ENCODE data around the gene KRT79. TPM values are rescaled to one million over a fixed set of nuclear protein-coding genes. Genes with fewer than 3 reads are reported as not detected.
"Not testable (repeated sequence)": the region's sequence is repeated elsewhere in the genome, so short reads cannot be mapped to it uniquely, and the experiment has no call there.

Gene KRT79
- total RNA-seq, 1 donor from 2014 or later = not detected

DNA sequence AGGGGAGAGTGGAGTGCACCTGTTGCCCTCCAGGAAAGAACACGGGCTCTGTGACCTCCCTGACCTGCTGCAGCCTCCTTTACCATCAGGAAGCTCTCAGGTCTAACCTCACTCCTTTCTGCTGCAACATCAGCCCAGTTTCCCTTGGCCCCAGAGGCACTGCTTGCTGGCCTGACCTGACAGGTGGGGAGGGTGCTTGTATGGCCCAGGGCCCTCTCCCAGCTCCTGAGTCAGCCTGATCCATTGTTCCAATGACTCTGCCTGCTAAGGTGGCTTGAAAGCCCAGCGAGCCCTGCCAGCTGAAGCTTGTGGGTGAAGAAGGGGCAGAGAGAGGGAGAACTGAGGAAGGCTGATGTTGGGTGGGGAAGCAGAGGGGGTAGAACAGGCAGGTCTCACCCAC is 27.9 kb upstream of the KRT79 start:
- Histone ChIP-seq H3K4me3 (ENCODE audit: low read depth, low read length) (no peak overlapping the region), H3K27me3 (ENCODE audit: control insufficient read depth, insufficient read depth, low read length) (peaks cover 3% of the 10 kb centered on the region), H3K36me3 (ENCODE audit: control insufficient read depth, insufficient read depth, low read length) (no peaks in the 10 kb centered on the region)
- TF ChIP-seq, protein P1, sequence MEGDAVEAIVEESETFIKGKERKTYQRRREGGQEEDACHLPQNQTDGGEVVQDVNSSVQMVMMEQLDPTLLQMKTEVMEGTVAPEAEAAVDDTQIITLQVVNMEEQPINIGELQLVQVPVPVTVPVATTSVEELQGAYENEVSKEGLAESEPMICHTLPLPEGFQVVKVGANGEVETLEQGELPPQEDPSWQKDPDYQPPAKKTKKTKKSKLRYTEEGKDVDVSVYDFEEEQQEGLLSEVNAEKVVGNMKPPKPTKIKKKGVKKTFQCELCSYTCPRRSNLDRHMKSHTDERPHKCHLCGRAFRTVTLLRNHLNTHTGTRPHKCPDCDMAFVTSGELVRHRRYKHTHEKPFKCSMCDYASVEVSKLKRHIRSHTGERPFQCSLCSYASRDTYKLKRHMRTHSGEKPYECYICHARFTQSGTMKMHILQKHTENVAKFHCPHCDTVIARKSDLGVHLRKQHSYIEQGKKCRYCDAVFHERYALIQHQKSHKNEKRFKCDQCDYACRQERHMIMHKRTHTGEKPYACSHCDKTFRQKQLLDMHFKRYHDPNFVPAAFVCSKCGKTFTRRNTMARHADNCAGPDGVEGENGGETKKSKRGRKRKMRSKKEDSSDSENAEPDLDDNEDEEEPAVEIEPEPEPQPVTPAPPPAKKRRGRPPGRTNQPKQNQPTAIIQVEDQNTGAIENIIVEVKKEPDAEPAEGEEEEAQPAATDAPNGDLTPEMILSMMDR (IDR thresholded peaks at IDR 0.05; ENCODE audit: insufficient read depth, low read length, poor library complexity, severe bottlenecking) = no peak
- no peak for DNase-seq (ENCODE audit: low read depth)

DNA sequence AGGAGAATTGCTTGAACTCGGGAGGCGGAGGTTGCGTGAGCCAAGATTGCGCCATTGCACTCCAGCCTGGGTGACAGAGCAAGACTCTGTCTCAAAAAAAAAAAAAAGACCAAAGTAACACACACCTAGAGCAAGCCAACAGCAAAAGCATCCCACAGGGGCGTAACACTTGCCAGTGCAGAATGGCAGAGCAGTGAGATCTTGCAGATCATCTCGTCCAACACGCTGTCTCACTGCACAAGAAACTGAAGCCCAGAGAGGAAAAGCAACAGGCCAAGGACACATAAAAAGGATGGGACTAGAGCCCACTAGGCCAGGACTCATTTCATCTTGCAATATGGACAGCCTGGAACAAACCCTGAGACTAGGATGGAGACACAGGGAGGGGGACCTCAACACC is 27.4 kb upstream of the KRT79 start:
- no peak for DNase-seq (ENCODE audit: low read depth)
- H3K4me3 ChIP-seq (ENCODE audit: low read depth, low read length) = no peak overlapping the region
- H3K27me3 ChIP-seq (ENCODE audit: control insufficient read depth, insufficient read depth, low read length) = peaks cover 3% of the 10 kb centered on the region
- TF ChIP-seq, protein P1 (IDR thresholded peaks at IDR 0.05; ENCODE audit: insufficient read depth, low read length, poor library complexity, severe bottlenecking) = no peak
- H3K36me3 ChIP-seq (ENCODE audit: control insufficient read depth, insufficient read depth, low read length) = no peaks in the 10 kb centered on the region

DNA sequence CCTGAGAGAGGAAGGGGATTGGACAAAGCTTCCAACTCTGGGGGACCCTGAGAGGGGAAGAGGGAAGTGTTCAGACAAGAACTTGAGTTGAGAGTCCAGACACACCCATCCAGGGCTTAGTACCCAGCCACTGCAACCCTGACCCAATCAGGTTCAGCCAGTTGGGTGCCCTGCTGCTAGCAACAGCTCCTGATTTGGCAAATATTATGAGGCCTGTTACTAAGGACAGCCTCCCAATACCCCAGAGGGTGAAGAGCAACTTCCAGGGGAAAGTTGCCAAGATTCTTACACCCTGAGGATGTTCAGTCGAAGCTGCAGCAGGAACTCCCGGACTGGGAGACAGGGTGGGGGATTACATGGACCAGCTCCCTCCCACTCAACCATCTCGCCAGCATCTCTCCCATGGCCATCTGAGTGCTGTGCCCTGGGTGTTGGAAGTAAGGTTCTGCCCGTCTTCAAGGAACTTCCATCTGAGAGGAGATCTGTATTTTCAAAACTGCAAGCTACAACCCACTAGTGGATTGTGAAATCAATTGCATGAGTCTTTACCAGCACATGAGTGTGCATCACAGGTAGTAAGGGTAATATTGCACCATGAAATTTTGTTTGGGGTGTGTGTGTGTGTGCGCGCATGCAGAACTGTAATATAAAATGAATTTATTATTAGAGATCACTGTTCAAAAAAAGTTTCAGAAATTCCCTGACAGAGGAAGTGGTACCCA is 26.2 kb upstream of the KRT79 start:
- Histone ChIP-seq H3K27me3 (ENCODE audit: control insufficient read depth, insufficient read depth, low read length) (peaks cover 3% of the 10 kb centered on the region), H3K4me3 (ENCODE audit: low read depth, low read length) (no peak overlapping the region), H3K36me3 (ENCODE audit: control insufficient read depth, insufficient read depth, low read length) (no peaks in the 10 kb centered on the region)
- TF ChIP-seq, protein P1 (IDR thresholded peaks at IDR 0.05; ENCODE audit: insufficient read depth, low read length, poor library complexity, severe bottlenecking) = no peak
- no peak for DNase-seq (ENCODE audit: low read depth)

DNA sequence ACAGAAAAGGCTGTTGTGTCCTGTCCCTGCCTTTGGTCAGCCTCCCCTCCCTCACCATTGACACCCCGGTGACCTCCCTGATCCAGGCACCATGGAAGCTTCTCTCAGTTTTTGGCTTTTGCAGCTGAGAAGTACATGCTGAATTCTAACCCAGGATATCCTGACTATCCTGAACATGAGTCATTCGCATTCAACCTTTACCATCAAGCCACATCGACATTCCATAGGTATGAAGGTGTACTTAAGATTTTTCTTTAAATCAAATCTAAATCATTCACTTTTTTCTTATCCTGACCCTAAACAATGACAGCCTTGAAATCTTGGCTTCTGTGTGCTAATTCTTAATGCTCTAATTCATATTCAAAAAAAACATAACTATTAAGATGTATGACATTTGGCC is 23.4 kb upstream of the KRT79 start:
- no peak for DNase-seq (ENCODE audit: low read depth)
- no peaks in the 10 kb centered on the region for H3K36me3 ChIP-seq (ENCODE audit: control insufficient read depth, insufficient read depth, low read length)
- peaks cover 3% of the 10 kb centered on the region for H3K27me3 ChIP-seq (ENCODE audit: control insufficient read depth, insufficient read depth, low read length)
- H3K4me3 ChIP-seq (ENCODE audit: low read depth, low read length) = no peak overlapping the region
- TF ChIP-seq, protein P1 (IDR thresholded peaks at IDR 0.05; ENCODE audit: insufficient read depth, low read length, poor library complexity, severe bottlenecking) = no peak

DNA sequence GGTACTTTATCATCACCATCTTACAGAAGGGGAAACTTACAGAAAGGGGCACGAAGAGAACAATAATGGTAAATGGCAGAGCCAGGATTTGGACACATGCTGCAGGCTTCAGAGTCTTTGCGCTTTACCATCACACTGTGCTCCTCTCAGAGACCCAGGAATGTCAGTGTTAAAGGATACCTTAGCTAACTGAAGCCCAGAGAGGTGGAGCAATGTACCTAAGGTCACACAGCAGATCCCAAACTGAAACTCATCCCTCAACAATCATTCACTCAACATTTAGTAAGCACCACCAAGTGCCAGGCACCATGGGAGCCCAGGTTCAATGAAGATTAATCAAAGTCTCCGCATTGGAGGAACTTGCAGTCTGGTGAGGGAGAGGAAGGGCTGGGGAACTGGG is 22.7 kb upstream of the KRT79 start:
- no peaks in the 10 kb centered on the region for H3K36me3 ChIP-seq (ENCODE audit: control insufficient read depth, insufficient read depth, low read length)
- no peak overlapping the region for H3K4me3 ChIP-seq (ENCODE audit: low read depth, low read length)
- no peaks in the 10 kb centered on the region for H3K27me3 ChIP-seq (ENCODE audit: control insufficient read depth, insufficient read depth, low read length)
- TF ChIP-seq, protein P1 (IDR thresholded peaks at IDR 0.05; ENCODE audit: insufficient read depth, low read length, poor library complexity, severe bottlenecking) = no peak
- no peak for DNase-seq (ENCODE audit: low read depth)

DNA sequence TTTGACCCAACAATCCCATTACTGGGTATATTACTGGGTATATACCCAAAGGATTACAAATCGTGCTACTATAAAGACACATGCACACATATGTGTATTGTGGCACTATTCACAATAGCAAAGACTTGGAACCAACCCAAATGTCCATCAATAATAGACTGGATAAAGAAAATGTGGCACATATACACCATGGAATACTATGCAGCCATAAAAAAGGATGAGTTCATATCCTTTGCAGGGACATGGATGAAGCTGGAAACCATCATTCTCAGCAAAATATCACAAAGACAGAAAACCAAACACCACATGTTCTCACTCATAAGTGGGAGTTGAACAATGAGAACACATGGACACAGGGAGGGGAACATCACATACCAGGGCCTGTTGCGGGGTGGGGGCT is 22.0 kb upstream of the KRT79 start:
- not testable (repeated sequence) for H3K36me3 ChIP-seq (ENCODE audit: control insufficient read depth, insufficient read depth, low read length); H3K4me3 ChIP-seq (ENCODE audit: low read depth, low read length); DNase-seq (ENCODE audit: low read depth); H3K27me3 ChIP-seq (ENCODE audit: control insufficient read depth, insufficient read depth, low read length)

Measured in kidney epithelial cell (primary cell).